ENCODE results near the gene NDRG3.

DNA sequence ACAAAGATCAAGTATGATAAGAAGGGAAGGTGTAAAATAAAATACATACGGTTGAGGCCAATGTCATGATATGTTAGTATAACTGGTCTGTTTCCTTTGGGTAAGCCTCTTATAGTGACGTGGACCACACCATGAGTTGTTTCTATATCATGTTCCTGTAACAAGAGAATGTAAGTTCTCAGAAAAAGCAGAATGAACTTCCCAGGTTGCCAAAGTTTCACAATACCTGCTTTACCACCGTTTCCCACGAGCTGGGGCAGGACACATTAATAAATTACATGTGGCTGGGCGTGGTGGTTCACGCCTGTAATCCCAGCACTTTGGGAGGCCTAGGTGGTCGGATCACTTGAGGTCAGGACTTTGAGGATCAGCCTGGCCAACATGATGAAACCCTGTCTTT is 57.3 kb downstream of the NDRG3 start:
- no peak for TF ChIP-seq SMC3 (IDR thresholded peaks at IDR 0.05; ENCODE audit: low read depth, low read length)
- TF ChIP-seq, protein P1, sequence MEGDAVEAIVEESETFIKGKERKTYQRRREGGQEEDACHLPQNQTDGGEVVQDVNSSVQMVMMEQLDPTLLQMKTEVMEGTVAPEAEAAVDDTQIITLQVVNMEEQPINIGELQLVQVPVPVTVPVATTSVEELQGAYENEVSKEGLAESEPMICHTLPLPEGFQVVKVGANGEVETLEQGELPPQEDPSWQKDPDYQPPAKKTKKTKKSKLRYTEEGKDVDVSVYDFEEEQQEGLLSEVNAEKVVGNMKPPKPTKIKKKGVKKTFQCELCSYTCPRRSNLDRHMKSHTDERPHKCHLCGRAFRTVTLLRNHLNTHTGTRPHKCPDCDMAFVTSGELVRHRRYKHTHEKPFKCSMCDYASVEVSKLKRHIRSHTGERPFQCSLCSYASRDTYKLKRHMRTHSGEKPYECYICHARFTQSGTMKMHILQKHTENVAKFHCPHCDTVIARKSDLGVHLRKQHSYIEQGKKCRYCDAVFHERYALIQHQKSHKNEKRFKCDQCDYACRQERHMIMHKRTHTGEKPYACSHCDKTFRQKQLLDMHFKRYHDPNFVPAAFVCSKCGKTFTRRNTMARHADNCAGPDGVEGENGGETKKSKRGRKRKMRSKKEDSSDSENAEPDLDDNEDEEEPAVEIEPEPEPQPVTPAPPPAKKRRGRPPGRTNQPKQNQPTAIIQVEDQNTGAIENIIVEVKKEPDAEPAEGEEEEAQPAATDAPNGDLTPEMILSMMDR (IDR thresholded peaks at IDR 0.05), result no peak
